VCaP (cell line): ENCODE data around the gene LYZL2.
"Not testable (repeated sequence)": the region's sequence is repeated elsewhere in the genome, so short reads cannot be mapped to it uniquely, and the experiment has no call there.

ENCODE experiments used
- H3K27ac ChIP-seq: fragments of 450-650 bp; 2 replicates; pipeline ENCODE4 v1.5.1; 2017
- CTCF ChIP-seq: fragments of 450-650 bp; conservative IDR thresholded peaks from 2 replicates; pipeline ENCODE4 v1.5.1; 2017; ENCODE audit warnings: mild to moderate bottlenecking, moderate library complexity

LYZL2 gene

GRCh38 chr10:30607814-30608213 is 21.7 kb downstream of the LYZL2 start:
- no peak overlapping the region for H3K27ac ChIP-seq
- TF ChIP-seq CTCF, result no peak

DNA sequence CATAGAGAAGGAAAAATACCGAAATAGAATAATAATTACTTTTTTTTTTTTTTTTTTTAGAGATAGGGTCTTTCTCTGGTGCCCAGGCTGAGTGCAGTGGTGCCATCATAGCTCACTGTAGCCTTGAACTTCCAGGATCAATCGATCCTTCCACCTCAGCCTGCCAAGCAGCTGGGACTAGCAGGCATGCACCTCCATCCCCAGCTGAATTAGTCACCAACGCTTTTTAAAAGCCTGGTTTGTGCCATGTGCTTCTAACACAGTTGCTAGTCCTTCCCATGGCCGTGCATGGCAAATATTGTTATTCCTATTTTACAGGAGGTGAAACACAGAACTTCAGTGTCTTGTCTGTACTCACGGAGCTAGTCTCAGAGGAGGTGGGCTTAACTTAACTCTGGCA is 23.2 kb downstream of the LYZL2 start:
- H3K27ac ChIP-seq, result peak overlapping the region; percentile 79
- no peak for TF ChIP-seq CTCF

DNA sequence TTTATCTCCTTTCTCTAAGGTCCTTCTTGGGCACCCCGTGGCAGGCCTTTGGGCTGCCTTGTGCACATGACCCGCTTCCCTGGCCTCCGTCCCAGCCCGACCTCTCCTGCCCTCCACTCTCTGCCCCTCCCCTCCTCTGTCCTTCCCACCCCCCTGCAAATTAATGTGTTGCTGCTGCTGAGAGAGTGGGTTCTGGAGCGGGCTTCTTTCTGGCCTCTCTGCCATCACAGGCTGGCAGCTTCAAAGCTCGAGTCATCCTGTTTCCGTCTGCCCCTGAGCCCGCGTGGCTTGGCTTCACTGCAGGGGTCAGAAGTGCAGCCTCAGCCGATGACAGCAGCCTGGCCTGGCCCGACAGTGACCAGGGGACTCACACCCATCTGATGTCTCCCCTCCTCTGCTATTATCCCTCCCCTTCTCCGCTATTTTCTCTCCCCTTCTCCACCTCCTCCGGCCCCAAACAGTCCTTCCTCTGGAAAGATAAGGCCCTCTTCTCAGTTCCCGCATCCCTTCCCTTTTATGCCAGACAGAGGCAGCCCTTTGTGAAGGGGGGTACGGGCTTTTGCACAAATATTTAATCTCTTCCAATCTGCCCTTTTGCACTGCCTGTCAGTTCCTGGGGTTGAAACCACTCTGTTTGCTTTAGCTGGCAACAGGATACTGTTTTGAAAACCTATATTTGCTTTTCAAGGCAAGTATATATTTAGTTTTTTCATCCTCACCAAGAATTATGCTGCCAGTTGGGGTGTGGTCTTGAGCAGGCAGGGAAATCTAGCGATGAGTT is 24.0 kb downstream of the LYZL2 start:
- H3K27ac ChIP-seq, result peak overlapping the region; percentile 79

- no peak for TF ChIP-seq CTCF
- no peak overlapping the region for H3K27ac ChIP-seq
These were observed 26.0 kb downstream of the LYZL2 start for GRCh38 chr10:30603589-30603988.

DNA sequence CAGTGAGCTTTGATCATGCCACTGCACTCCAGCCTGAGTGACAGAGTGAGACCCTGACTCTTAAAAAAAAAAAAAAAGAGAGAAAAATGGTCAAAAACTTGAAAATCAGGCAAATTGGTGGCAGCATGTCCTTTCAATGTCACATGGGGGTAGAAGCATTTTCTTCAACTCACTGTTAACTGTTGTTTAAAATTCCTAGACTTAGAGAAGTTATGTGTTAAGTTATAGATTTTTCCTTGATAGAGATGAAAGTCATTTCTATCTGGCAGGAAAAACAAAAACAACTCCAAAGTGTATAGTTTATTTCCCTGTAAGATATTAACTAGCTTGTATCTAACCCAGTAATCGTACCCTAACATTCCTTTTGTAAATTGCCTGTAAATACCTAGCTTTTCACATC is 26.8 kb downstream of the LYZL2 start:
- TF ChIP-seq CTCF, result no peak

GRCh38 chr10:30600005-30600404 is 29.5 kb downstream of the LYZL2 start:
- H3K27ac ChIP-seq, result no peak overlapping the region
- no peak for TF ChIP-seq CTCF

More for the DNA sequence above, 26.8 kb downstream of the LYZL2 start:
- H3K27ac ChIP-seq, result no peak overlapping the region

DNA sequence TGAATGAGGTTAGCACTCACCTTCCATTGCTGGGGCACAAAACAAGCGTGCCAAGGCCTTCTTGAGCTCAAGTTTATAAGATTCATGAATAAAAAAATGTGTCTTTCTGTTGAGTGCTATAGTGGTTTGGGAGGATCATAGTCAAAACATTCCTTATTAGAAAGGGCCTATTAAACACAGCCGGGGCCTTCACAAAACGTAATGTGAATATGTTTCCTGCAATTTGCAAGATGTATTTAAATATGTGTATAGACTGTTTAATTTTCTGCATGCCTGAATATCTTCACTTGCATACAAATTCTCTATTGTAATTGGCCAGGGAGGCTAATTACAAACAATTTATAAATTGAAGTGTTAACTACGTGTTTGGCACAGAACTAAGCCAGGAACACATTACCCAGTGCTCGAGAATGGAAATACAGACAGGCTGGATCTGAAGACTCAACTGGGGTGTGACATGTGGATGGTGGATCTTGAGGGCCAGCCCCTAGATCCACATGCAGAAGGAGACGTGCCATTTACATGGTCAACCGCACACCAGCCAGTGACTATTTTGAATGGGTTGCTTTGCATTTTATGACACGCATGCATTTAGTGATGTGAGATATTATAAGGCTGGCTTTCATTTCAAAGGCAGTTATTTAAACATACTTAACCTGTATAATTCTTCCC is 31.3 kb downstream of the LYZL2 start:
- H3K27ac ChIP-seq, result no peak overlapping the region
- no peak for TF ChIP-seq CTCF

- not testable (repeated sequence) for H3K27ac ChIP-seq
These were observed 32.1 kb downstream of the LYZL2 start for GRCh38 chr10:30597433-30597824.

GRCh38 chr10:30596493-30597432 is 32.8 kb downstream of the LYZL2 start:
- H3K27ac ChIP-seq, result not testable (repeated sequence)
